ENCODE measurements around the gene GPC6.

GPC6 gene

DNA sequence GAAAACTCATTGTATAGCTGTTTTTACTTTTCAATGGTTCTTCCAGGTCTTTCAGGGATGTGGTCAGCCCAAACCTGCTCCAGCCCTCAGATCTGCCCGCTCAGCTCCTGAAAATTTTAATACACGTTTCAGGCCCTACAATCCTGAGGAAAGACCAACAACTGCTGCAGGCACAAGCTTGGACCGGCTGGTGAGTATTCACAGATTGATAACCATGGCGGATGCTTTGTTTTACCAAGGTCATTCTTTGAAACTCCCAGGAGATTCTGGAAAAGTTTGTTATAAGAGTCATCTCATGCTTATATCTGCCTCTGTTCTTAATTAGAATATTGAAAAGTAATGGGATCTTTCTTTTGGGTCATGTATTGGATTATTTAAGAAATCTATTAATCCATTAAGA, 1079.3 kb downstream of the GPC6 start:
- in situ Hi-C loops (cut with HindIII; ENCODE audit: low sequenced_read_pairs), result no loop called here

DNA sequence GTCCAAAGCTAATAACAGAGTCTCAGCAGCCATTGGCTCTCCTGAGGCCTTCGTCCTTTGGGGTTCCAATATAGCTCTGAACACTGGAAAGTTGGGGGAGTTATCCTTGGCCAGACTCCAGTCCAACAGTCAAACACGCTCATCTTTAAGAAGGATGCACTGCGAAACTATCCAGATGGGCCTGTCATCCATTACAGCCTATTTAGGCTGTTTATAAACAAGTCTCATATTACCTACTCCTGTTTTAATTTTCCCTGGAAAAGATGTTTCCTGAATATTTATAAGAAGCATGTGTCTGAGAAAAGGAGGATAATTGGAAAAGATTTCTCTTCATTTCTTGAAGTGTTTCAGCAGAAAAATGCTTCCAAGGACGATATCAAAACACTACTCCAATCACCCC, 1082.2 kb downstream of the GPC6 start:
- in situ Hi-C loops (cut with HindIII; ENCODE audit: low sequenced_read_pairs), result no loop called here

DNA sequence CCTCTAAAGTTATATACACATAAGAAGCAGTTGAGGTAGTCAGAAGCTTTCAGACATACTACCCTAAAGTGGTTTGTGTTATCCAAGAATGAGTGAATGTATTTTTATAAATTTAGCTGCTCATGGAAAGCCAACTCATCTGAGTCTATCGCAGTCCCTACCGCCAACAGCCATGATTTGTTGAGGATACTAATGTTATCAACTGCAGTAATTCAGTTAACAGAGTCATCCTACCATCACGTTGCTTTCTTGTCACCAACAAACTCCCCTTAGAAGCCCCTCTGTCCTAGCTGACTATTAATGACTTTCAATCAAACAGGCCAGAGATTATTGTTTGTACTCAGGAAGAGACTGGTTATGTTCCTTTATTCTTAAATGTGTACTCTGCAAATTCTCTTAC, 1083.0 kb downstream of the GPC6 start:
- in situ Hi-C loops (cut with HindIII; ENCODE audit: low sequenced_read_pairs), result no loop called here

DNA sequence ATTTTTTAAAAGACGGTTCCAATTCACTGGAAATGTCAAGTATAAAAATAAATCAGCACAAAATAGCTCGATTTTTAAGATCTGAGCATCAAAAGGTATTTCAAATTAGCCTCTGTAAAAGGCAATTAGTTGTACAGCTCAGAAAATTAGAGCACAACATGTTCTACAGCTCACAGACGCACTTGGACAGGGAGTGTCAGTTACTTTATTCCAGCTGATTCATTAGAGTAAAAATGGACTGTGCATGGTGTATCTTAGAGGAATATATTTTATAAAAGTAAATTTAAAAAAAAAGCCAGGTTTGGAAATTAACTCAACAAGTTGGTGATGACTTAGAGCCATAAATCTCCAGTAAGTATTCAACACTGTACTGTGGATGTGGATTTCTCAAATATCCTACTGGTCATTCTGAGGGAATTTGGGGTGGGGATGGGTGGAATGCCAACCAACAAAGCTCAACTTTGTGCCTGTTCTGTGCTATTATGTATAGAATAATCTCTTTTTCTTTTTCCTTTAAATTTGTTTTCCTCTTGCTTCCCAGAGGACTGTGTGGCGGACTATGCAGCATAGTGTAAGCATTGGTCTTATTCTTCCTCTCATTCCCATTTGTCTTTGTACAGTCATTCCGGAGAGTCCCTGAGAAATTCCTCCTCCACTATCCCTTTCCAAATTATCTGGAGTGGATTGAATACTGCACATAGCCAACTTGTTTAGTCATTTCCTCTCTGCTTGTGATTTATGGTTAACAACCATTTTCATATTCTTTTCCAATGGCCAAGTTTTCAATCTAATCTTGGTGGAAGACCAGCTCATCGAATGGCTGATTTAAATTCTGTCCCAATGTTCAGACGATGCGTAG, 1083.6 kb downstream of the GPC6 start:
- in situ Hi-C loops (cut with HindIII; ENCODE audit: low sequenced_read_pairs), result no loop called here

DNA sequence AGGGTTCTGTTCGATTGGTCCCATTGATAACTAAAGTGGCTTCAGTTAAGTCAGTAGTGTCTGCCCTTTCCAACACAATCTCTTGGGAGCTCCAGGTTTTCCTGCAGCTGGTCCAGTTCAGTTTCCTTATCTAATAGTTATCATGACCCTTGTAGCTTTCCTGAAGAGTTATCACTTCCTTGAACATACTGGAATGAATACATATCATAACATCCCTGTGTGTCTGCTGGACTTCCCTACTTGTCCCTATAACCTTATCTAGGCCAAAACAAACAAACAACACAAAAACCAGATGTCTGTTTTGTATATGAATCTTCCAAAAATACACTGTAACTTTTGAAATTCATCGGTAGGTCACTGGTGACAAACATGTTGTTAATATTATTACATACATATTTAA, 1085.3 kb downstream of the GPC6 start:
- in situ Hi-C loops (cut with HindIII; ENCODE audit: low sequenced_read_pairs), result no loop called here

DNA sequence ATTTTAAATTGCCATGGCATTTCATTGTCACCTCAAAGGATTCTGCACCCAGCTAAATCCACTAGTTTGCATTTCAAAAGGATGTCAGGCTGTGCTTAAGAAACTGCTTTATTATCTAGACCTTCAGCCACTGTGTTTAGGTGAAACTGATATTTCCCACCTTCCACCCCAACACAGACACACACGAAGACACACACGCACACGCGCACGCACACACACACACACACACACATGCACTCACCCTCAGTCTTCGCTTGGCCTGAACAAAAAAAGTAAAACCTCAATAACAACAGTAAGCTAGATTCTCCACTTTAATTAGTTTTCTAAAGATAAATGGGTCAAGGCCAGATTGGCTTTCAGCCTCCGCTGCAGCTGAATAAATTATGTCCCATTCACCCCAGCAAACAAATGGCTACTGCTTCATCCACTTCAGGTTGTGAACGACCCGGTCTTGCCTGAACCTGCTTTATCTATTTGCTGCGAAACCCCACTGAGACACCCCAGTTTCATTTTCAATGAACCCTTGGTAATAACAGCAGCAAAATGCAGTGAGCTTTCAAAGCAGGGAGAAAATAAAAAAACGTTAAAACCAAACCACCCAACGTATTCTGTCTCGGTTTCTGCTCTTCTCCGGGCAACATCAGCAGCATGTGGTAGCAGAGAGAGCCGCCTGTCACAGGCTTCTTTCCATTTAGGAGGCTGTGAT, 1086.1 kb downstream of the GPC6 start:
- in situ Hi-C loops (cut with HindIII; ENCODE audit: low sequenced_read_pairs), result no loop called here

DNA sequence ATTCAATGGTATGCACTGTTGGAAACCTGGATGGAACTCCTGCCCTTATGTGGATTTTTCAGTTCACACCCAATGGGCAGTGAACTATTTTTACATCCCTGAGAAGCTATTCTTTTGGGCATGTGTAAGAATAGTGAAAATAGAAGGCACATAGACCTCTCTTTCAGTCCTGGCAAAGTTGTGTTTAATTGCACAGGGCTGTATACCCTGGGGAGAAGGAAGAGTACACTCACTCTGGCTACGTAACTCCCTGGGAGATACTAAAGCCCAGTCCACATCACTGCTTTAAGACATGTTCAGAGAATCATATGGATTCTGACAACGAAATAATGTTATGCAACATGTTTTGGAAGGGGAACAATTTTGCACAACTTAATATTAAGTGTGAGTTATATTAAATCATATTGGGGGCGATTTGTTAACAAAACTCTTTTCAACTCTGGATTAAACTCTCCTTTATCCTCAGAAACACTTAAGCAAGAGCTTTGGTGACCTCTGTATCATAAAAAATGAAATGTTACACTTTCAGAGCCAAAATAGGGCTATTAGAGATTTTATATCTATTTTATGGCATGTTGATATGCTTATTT, 1086.8 kb downstream of the GPC6 start:
- in situ Hi-C loops (cut with HindIII; ENCODE audit: low sequenced_read_pairs), result no loop called here

DNA sequence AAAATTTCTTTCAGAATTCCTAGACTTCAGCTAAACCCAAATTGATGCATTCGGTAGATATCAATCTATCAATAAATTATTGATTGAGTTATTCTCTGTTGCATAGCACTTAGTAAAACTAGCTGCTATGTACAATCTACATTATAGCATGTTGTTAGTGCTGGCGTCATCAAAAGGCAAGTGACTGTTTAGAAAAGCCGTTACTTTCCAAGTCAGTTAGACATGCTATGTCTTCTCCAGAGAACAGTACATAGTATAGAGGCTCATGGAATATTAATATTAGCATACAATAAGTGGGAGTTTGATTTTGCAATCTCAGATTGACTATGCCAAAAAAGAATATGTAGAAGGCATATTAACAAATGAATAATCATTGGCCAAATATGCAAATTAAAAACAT, 1087.3 kb downstream of the GPC6 start:
- in situ Hi-C loops (cut with HindIII; ENCODE audit: low sequenced_read_pairs), result no loop called here

DNA sequence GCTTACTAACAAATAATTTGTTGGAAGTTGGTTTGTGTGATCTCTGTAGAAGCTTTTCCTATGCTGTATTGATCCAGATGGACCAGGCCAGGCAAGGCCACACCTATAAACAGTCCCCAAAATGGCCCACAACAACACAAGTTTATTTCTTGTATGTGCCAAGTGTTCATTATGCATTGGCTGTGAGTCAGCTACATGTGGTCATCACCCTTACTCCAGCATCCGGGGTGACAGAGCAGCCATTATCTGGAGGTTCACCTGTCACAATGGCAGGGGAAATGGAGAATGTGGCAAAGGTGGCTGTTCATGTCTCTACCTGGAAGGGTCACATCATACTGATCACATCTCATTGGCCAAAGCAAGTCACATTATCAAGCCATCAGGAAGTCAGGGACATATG, 1088.6 kb downstream of the GPC6 start:
- in situ Hi-C loops (cut with HindIII; ENCODE audit: low sequenced_read_pairs), result no loop called here

DNA sequence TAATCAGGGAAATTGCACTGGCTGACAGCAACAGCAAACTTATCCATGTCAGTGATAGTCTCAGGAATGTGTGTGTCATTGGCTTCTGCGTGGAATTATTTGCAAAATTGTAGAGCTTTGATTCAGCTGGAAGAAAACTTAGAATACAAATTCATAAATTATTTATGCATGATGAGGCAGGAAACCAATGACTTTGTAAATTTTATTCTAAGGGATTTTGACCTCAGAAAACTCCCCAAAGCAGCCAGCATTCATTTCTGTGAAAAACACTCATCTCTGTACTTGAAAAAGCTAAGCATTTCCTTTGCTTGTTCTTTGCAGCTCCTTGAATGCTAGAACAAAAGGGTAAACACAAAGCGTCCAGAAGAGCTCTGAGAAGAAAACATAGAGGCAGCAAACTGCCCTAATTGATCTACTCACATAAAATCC, 1090.5 kb downstream of the GPC6 start:
- in situ Hi-C loops (cut with HindIII; ENCODE audit: low sequenced_read_pairs), result no loop called here

DNA sequence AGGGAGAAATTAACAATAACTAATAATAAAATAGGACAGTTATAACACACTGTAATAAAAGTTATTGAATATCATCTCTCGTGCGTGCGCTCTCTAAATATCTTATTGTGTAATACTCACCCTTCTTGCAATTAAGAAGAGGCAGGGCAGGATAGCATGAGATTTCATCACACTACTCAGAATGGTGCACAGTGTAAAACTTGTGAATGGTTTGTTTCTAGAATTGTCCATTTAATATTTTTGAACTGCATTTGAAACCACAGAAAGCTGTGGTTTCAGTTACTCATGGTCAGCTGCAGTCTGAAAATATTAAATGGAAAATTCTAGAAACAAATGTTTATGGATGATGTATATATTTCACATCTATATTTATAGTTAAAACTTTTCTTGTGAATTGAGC, 1091.8 kb downstream of the GPC6 start:
- in situ Hi-C loops (cut with HindIII; ENCODE audit: low sequenced_read_pairs), result no loop called here

DNA sequence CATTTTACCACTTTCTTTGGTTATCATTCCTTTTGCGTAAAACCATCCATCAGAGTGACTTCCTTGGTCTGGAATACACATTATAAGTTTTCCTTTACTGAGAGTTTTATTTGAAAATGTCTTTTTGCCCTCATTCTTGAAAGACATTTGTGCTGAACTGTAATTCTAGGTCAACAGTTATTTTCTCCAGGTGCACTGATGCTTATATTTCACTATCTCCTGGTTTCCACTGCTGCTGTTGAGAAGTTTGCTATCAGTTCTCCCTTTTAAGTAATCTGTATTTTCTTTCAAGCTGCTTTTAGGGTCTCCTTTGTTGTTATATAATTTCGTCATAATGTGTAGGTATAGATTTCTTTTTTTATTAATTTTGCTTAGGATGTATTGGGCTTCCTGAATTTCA, 1092.9 kb downstream of the GPC6 start:
- in situ Hi-C loops (cut with HindIII; ENCODE audit: low sequenced_read_pairs), result no loop called here

DNA sequence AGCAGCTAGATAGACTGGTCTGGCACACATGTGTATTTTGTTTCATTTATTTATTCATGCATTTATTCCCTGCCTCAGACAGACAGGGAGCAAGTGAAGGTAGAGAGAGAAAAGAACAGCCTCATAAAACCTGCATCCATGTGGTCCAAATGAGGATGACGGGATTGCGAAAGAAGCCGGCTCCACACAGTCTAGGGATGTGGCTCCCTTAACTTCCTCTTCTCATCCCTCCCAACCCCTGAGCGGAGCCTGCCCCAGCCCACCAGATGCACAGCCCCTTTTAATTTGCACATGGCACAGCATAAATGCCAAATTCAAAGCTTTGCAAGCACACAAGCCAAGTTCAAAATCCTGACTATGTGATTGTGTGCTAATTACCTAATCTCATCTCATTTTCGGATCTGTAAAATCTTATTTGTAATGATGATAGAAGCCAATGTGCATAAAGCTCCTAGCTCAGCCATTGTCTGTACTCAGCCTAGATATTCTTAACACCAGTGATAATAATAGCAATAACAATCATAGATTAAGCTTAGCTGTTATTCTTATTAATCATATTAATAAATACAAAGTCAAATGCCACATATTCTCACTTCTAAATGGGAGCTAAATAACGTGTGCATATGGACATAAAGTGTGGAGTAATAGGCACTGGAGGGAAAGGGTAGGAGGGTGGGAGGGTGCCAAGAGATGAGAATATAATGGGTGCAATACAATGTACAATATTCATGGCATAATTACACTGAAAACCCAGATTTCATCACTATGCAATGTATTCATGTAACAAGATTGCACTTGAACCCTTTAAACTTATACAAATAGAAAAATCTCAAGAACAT, 1096.5 kb downstream of the GPC6 start:
- in situ Hi-C loops (cut with HindIII; ENCODE audit: low sequenced_read_pairs), result no loop called here

DNA sequence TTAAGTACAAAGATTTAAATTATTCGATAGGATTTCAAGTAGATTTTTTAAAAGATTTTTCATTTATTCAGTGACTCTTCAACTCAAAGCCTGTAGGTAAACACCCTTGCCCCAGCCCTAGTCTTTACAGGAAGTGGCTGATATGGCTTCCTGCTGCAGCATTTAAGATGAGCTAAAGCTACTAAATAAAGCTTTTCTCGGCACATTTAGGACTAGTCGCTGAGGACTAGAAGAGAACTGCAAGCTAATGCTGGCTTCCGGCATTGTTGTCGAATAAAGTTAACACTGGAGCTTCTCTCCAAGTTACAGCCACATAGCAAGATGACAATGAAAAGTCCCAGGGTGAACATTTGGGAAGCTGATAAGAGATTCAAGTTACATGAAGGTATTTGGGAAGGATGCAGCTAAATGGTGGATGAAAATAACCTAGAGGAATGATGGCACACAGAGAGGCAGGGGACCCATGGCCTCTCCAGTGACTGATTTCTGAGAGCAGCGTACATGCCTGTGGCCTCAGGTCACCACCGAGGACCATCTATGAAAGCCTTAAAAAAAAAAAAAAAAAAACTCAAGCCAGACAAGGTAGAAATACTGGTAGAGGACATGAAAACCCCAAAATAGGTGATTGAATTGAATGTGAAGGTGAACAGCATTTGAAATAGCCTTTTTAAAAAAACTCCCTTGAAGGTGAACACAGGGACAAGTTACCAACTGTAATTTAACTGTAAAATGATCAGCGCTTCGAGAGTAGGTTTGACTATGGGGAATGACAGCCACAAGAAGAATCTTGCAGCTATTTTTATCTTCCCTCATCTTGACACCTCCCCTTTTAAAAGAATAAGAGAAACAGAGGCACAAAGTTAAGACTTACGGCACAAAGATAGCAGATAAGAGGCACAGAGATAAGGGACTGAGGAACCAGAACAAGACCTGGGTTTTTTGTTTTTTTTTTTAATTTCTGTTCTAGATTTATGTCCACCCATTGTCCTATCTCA, 1097.5 kb downstream of the GPC6 start:
- in situ Hi-C loops (cut with HindIII; ENCODE audit: low sequenced_read_pairs), result no loop called here

DNA sequence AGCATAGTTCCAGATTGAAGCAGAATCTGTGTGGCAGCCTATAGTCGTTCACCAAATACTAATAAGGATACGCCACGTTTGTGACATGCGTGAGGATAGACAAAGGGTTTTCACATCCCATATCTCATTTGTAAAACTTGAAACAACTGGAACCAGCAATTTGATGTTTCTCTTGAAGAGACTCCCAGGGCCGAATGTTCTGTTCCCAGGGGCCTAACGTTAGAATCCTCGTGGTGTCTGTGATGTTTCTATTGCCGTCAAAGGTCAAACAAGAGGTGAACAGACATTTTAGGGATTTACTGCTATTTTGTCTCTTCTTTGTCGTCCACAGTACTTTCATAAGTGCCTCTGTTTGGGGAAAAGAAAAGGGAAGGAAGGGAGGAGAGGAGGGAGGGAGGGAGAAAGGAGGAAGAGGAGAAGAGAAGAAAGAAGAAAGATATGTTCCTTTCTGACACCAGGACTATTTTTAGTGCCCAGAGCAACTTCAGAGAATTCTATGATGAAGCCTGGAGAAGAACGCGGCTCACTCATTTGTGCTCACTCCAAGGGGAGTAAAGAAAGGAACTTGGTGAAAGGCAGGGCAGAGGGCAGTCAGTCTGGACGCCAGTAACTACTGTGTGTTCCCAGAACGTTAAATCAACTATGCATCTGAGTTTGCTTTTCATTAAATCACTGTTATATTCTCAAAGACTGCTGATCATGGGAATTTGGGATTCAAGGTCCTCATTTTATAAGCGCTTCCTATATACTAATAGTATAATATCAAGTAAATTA, 1098.3 kb downstream of the GPC6 start:
- in situ Hi-C loops (cut with HindIII; ENCODE audit: low sequenced_read_pairs), result no loop called here

DNA sequence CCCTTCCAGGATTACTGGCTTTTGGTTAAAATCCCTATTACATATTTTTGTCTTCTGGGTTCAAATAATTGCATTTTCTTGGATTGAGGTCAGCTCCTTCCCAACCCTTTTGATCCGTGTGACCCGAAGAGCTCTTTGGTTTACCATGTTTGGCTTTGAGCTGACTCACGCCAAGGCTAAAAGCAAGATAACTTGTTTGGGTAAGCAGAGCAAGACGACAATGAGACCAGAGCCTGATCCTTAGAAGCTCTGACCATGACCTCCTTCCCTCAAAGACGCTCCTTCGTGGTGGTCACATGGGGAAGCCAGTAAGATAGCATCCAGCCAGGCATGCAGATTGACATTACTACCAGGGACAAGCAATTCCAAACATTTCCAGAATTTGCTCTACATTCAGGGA, 1099.0 kb downstream of the GPC6 start:
- in situ Hi-C loops (cut with HindIII; ENCODE audit: low sequenced_read_pairs), result no loop called here

DNA sequence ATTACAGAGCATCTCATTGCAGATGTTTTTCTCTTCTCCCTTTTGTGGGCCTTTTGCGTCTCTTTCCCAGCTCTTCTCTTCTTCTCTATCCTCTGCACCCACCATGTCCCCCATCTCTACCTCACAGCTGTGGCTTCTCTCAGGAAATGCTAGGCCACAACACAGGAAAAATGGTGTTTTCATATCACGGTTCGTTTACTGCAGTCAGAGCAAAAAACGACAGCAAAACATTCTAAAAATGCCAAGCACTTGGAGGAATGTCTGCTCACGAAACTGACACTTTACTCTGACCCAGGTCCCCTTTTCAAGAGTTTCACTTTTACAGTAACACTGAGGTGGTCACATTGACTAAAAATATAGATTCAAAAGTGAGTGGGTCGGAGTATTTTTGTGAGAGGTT, 1100.7 kb downstream of the GPC6 start:
- in situ Hi-C loops (cut with HindIII; ENCODE audit: low sequenced_read_pairs), result no loop called here

DNA sequence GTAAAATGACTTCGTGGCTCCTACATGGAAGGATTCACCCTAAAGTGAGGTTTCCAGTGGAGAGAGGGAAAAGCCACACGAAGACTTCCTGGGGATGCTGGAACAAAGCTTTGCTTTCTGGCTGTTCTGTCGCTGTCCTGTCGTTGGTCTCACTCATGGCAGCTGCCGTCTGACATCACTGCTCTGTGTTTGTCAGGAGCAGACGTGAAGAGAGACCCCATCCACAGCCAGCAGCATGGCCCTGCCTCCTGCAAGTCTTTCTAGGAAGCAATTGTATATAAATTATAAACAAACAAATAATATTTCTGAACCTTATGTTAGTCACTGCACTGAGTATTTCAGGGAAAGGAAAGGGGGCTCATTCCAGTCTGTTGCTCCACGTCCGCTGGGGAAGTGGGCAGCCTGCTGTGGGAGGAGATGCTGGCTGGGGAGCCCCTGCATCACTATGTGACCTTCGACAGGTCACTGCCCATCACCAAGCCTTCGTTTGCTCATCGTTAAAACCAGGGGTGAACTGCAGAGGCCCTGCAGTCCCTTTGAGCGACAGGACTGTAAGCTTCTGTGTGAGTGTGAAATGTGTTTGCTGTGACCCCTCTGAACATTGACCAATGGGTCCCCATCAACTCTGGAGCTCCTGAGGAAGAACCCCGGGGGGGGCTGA, 1101.9 kb downstream of the GPC6 start:
- in situ Hi-C loops (cut with HindIII; ENCODE audit: low sequenced_read_pairs), result no loop called here

DNA sequence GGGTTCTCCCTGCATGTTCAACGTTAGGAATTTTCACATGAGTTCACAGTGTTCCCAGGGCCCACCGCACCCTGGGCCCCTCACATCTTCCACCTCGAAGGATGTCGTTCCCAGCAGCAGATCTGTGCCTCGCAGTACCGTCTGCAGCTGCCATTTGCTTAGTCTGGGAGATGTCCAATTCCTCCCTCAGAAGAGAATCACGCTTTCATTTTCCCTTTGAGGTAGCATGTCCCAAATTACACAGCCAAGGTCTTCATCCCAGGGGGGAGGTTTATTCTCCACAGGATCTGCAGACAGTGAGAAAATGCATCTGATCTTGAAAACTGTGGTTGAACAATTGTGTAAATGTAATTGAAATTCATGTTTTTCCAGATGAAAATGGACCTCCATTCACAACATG, 1102.7 kb downstream of the GPC6 start:
- in situ Hi-C loops (cut with HindIII; ENCODE audit: low sequenced_read_pairs), result no loop called here
